Putamen (tissue), 1 donor: ENCODE measurements around the gene KNOP1.
"Not testable (repeated sequence)": the region's sequence is repeated elsewhere in the genome, so short reads cannot be mapped to it uniquely, and the experiment has no call there.

Experiments
- DNase-seq: peaks from one replicate; pipeline ENCODE4 v3.0.0-alpha.2; 2016; ENCODE audit warnings: low spot score

KNOP1 gene

GRCh38 chr16:19743816-19744159 is 25.8 kb upstream of the KNOP1 start:
- no peak for DNase-seq

- no peak for DNase-seq
Observed at GRCh38 chr16:19741354-19741753, 23.3 kb upstream of the KNOP1 start.

GRCh38 chr16:19737306-19738038 is 19.4 kb upstream of the KNOP1 start:
- DNase-seq, result peak; percentile 78

- no peak for DNase-seq
Observed at GRCh38 chr16:19735074-19735867, 17.2 kb upstream of the KNOP1 start.

- no peak for DNase-seq
Observed at GRCh38 chr16:19733551-19733950, 15.5 kb upstream of the KNOP1 start.

GRCh38 chr16:19728636-19728965 is 10.6 kb upstream of the KNOP1 start:
- DNase-seq, result no peak

- DNase-seq, result no peak
Observed at GRCh38 chr16:19722981-19723380, 5.0 kb upstream of the KNOP1 start.

- no peak for DNase-seq
Observed at GRCh38 chr16:19722269-19722952, 4.4 kb upstream of the KNOP1 start.

GRCh38 chr16:19718624-19718965 is 568 bp upstream of the KNOP1 start:
- no peak for DNase-seq

- DNase-seq, result no peak
Observed at GRCh38 chr16:19717314-19717713, 713 bp downstream of the KNOP1 start.

GRCh38 chr16:19716728-19717127 is 1.3 kb downstream of the KNOP1 start:
- not testable (repeated sequence) for DNase-seq

GRCh38 chr16:19716183-19716582 is 1.8 kb downstream of the KNOP1 start:
- DNase-seq, result no peak

GRCh38 chr16:19715566-19715965 is 2.5 kb downstream of the KNOP1 start:
- no peak for DNase-seq

- DNase-seq, result no peak
Observed at GRCh38 chr16:19713697-19714096, 4.3 kb downstream of the KNOP1 start.

GRCh38 chr16:19712418-19713058 is 5.5 kb downstream of the KNOP1 start:
- no peak for DNase-seq

GRCh38 chr16:19711643-19712042 is 6.4 kb downstream of the KNOP1 start:
- no peak for DNase-seq

- DNase-seq, result no peak
Observed at GRCh38 chr16:19710991-19711545, 7.0 kb downstream of the KNOP1 start.

- no peak for DNase-seq
Observed at GRCh38 chr16:19710191-19710908, 7.7 kb downstream of the KNOP1 start.

GRCh38 chr16:19709381-19710136 is 8.5 kb downstream of the KNOP1 start:
- no peak for DNase-seq

GRCh38 chr16:19708296-19709205 is 9.5 kb downstream of the KNOP1 start:
- no peak for DNase-seq
